ENCODE results near the gene CDH6.

Gene CDH6

GRCh38 chr5:31193591-31194467, at the start of gene CDH6:
CDH6 (plus strand) TSS chr5:31193686; CDS start chr5:31267474, 73,788 bp downstream.
- DNase-seq = no peak

- DNase-seq = no peak
Measured at GRCh38 chr5:31144364-31144763, 49.1 kb upstream of the CDH6 start.

- no peak for DNase-seq
Measured at GRCh38 chr5:31148959-31149475, 44.5 kb upstream of the CDH6 start.

- no peak for DNase-seq
Measured at GRCh38 chr5:31153521-31153920, 40.0 kb upstream of the CDH6 start.

GRCh38 chr5:31156631-31157160, 36.8 kb upstream of the CDH6 start:
- no peak for DNase-seq

- DNase-seq = no peak
Measured at GRCh38 chr5:31157720-31158119, 35.8 kb upstream of the CDH6 start.

GRCh38 chr5:31158686-31159085, 34.8 kb upstream of the CDH6 start:
- no peak for DNase-seq

- no peak for DNase-seq
Measured at GRCh38 chr5:31161781-31162181, 31.7 kb upstream of the CDH6 start.

GRCh38 chr5:31165729-31166128, 27.8 kb upstream of the CDH6 start:
- DNase-seq = no peak

- no peak for DNase-seq
Measured at GRCh38 chr5:31169379-31169778, 24.1 kb upstream of the CDH6 start.

GRCh38 chr5:31172881-31173280, 20.6 kb upstream of the CDH6 start:
- no peak for DNase-seq

GRCh38 chr5:31173614-31174013, 19.9 kb upstream of the CDH6 start:
- no peak for DNase-seq

GRCh38 chr5:31181376-31181987, 12.0 kb upstream of the CDH6 start:
- DNase-seq = no peak

GRCh38 chr5:31182136-31182535, 11.3 kb upstream of the CDH6 start:
- no peak for DNase-seq

- no peak for DNase-seq
Measured at GRCh38 chr5:31185951-31186350, 7.5 kb upstream of the CDH6 start.

GRCh38 chr5:31186672-31187267, 6.7 kb upstream of the CDH6 start:
- peak; percentile 7 for DNase-seq

GRCh38 chr5:31187591-31187990, 5.9 kb upstream of the CDH6 start:
- DNase-seq = no peak

- DNase-seq = no peak
Measured at GRCh38 chr5:31192442-31192841, 1.0 kb upstream of the CDH6 start.

GRCh38 chr5:31193116-31193515, 370 bp upstream of the CDH6 start:
- no peak for DNase-seq

GRCh38 chr5:31194468-31194813, 955 bp downstream of the CDH6 start:
- no peak for DNase-seq

GRCh38 chr5:31194892-31195555, 1.5 kb downstream of the CDH6 start:
- no peak for DNase-seq

- no peak for DNase-seq
Measured at GRCh38 chr5:31196309-31196708, 2.8 kb downstream of the CDH6 start.

- DNase-seq = no peak
Measured at GRCh38 chr5:31197183-31197582, 3.7 kb downstream of the CDH6 start.
